ENCODE data around the gene XCR1.

- TF ChIP-seq CTCF (IDR thresholded peaks at IDR 0.05; ENCODE audit: insufficient read depth, low read length, poor library complexity, severe bottlenecking) (no peak), EZH2phosphoT487 (conservative IDR thresholded peaks at IDR 0.05; ENCODE audit: low read length) (no peak)
Measured at GRCh38 chr3:46058981-46059380, 31.7 kb upstream of the XCR1 start.

Data from SU-DHL-6 (cell line).